Keratinocyte (primary cell): ENCODE measurements around the gene DMRT3. TPM values are rescaled to one million over a fixed set of nuclear protein-coding genes. Genes with fewer than 3 reads are reported as not detected.
A peak's percentile ranks its signal among the peaks of the same experiment; 100 is the strongest.

ENCODE experiments used
- DNase-seq: peaks from one replicate; pipeline ENCODE4 v3.0.0-alpha.2; 2011; ENCODE audit warnings: low read depth, missing footprints, low spot score
- FAIRE-seq: peaks from 2 replicates; lab custom pipeline; 2011; peaks lifted over from hg19 to GRCh38; lab: Jason Lieb, UNC
- H2AFZ ChIP-seq: 2 replicates; pipeline ENCODE4 v1.6.0; 2012; ENCODE audit warnings: low read length, control low read depth, inconsistent platforms; ENCODE audit not compliant: control insufficient read depth
- H3K27ac ChIP-seq: 2 replicates; pipeline ENCODE4 v1.5.1; 2011; ENCODE audit warnings: low read length; ENCODE audit not compliant: control insufficient read depth, insufficient read depth
- H3K27me3 ChIP-seq: 3 replicates; pipeline ENCODE4 v1.6.0; 2011; ENCODE audit warnings: low read length; ENCODE audit not compliant: control insufficient read depth, insufficient read depth; ENCODE audit errors: extremely low read depth
- H3K36me3 ChIP-seq, 2 experiments: 2 replicates in 1 of 2; 3 replicates in 1 of 2; pipeline ENCODE4 v1.5.1; 2011; ENCODE audit warnings: low read length in 2 of 2, mild to moderate bottlenecking in 1 of 2; ENCODE audit not compliant: control insufficient read depth in 2 of 2, insufficient read depth in 2 of 2; ENCODE audit errors: extremely low read depth in 1 of 2
- H3K4me1 ChIP-seq: 3 replicates; pipeline ENCODE4 v1.5.1; 2011; ENCODE audit warnings: low read length; ENCODE audit not compliant: control insufficient read depth, insufficient read depth; ENCODE audit errors: extremely low read depth
- H3K4me2 ChIP-seq: 3 replicates; pipeline ENCODE4 v1.6.0; 2011; ENCODE audit warnings: low read depth, low read length; ENCODE audit not compliant: control insufficient read depth, insufficient read depth; ENCODE audit errors: extremely low read depth
- H3K4me3 ChIP-seq, 3 experiments: fragments of 200-600 bp in 1 of 3; sonication (generic) in 1 of 3; 2 replicates in 2 of 3; 3 replicates in 1 of 3; pipeline ENCODE4 v1.5.1; 2011 to 2016; ENCODE audit warnings: low read length in 3 of 3, mild to moderate bottlenecking in 3 of 3, control low read depth in 2 of 3, inconsistent platforms in 1 of 3, low read depth in 1 of 3, mixed read lengths in 1 of 3, mixed run types in 1 of 3, moderate library complexity in 1 of 3; ENCODE audit not compliant: control insufficient read depth in 2 of 3, insufficient read depth in 2 of 3; ENCODE audit errors: extremely low read depth in 1 of 3
- H3K79me2 ChIP-seq: 2 replicates; pipeline ENCODE4 v1.6.0; 2012; ENCODE audit warnings: low read length; ENCODE audit not compliant: control insufficient read depth, insufficient read depth
- H3K9ac ChIP-seq: 3 replicates; pipeline ENCODE4 v1.6.0; 2011; ENCODE audit warnings: low read length; ENCODE audit not compliant: control insufficient read depth, insufficient read depth; ENCODE audit errors: extremely low read depth
- H3K9me1 ChIP-seq: 3 replicates; pipeline ENCODE4 v1.6.0; 2011; ENCODE audit warnings: low read length; ENCODE audit not compliant: control insufficient read depth, insufficient read depth; ENCODE audit errors: extremely low read depth
- H3K9me3 ChIP-seq: 2 replicates; pipeline ENCODE4 v1.5.1; 2012; ENCODE audit warnings: low read depth, low read length; ENCODE audit not compliant: control insufficient read depth
- H4K20me1 ChIP-seq: 3 replicates; pipeline ENCODE4 v1.6.0; 2011; ENCODE audit warnings: low read length; ENCODE audit not compliant: control insufficient read depth, insufficient read depth; ENCODE audit errors: extremely low read depth
- EZH2 ChIP-seq: IDR thresholded peaks from one replicate; pipeline ENCODE4 v1.6.1; 2012; ENCODE audit warnings: inconsistent platforms, mild to moderate bottlenecking, low read length, moderate library complexity
- dilution Hi-C: fragments of 300-500 bp; cut with MboI; formaldehyde crosslinking; loops from one replicate; pipeline ENCODE4 v1.7.0; 2020; ENCODE audit warnings: low sequenced_read_pairs; ENCODE audit not compliant: extremely low pct_ligation_motif_present
- polyA plus RNA-seq, 5 experiments: library from polyadenylated mRNA; depleted of rRNA in 3 of 5; stranded (reverse) in 3 of 5; stranded (forward) in 1 of 5; unstranded in 1 of 5; fragments of >200 nt; gene quantifications; 1 replicate in 1 of 5; 2 replicates in 3 of 5; 3 replicates in 1 of 5; pipeline versions ENCODE4 v1.2.1 to v1.2.3, GENCODE V29; 2011 to 2012; ENCODE audit warnings: missing spikeins in 2 of 5, low read depth in 1 of 5, low replicate concordance in 1 of 5
- TF ChIP-seq, protein P1 (sequence below), 3 experiments: IDR thresholded peaks in 1 of 3; conservative IDR thresholded peaks in 1 of 3; optimal IDR thresholded peaks in 1 of 3; 2 replicates in 2 of 3; 3 replicates in 1 of 3; pipeline versions ENCODE3 to v1.5.1; 2011; ENCODE audit warnings: low read length in 3 of 3, mild to moderate bottlenecking in 3 of 3, moderate library complexity in 2 of 3, control low read depth in 1 of 3, inconsistent platforms in 1 of 3; ENCODE audit not compliant: insufficient read depth in 2 of 3; ENCODE audit errors: extremely low read depth in 1 of 3

The DMRT3 gene
- polyA plus RNA-seq, 1 donor (not counting 4 experiments of a cell fraction or from before 2014, with no cell fraction given): not detected

DNA sequence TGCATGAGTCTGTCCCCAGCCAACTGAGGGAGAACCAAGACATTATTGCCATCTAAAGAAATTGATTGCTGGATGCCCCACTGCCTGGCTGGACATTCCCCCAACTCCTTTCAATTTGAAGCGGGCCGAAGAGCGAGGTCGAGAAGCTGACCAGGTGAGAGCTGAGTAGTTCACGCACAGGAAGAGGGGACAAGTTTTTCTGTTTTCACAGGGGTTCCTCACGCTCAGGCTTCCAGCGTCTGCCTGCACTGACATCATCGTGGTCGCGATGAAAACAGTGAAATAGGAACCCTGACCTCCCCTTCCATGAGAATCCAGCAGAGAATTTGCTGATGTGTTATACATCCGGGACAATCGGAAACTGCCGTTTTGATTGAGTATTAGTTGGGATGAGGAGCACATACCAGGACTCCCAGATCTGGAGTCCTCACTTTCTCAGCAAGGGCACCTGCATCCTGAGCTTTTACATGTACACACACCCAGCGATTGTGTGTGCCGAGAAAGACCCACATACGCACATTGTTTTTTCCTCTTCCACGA is 3.1 kb upstream of the DMRT3 start:
- Histone ChIP-seq H3K4me3 (no peak overlapping the region), H3K27ac (no peak overlapping the region), H3K9ac (no peak overlapping the region), H3K79me2 (no peaks in the 10 kb centered on the region), H3K4me1 (no peaks in the 10 kb centered on the region), H3K9me3 (peaks cover 3% of the 10 kb centered on the region), H4K20me1 (no peaks in the 10 kb centered on the region), H2AFZ (no peak overlapping the region), H3K4me2 (no peak overlapping the region), H3K9me1 (no peaks in the 10 kb centered on the region), H3K27me3 (peaks cover 99% of the 10 kb centered on the region), H3K36me3 (no peaks in the 10 kb centered on the region)
- TF ChIP-seq, protein P1, sequence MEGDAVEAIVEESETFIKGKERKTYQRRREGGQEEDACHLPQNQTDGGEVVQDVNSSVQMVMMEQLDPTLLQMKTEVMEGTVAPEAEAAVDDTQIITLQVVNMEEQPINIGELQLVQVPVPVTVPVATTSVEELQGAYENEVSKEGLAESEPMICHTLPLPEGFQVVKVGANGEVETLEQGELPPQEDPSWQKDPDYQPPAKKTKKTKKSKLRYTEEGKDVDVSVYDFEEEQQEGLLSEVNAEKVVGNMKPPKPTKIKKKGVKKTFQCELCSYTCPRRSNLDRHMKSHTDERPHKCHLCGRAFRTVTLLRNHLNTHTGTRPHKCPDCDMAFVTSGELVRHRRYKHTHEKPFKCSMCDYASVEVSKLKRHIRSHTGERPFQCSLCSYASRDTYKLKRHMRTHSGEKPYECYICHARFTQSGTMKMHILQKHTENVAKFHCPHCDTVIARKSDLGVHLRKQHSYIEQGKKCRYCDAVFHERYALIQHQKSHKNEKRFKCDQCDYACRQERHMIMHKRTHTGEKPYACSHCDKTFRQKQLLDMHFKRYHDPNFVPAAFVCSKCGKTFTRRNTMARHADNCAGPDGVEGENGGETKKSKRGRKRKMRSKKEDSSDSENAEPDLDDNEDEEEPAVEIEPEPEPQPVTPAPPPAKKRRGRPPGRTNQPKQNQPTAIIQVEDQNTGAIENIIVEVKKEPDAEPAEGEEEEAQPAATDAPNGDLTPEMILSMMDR (optimal IDR thresholded peaks at IDR 0.05 in 1 of 3, IDR thresholded peaks at IDR 0.05 in 1 of 3, conservative IDR thresholded peaks at IDR 0.05 in 1 of 3; ENCODE audit: extremely low read depth in 1 of 3, insufficient read depth in 2 of 3, low read length in 3 of 3): no peak
- no peak for TF ChIP-seq EZH2
- FAIRE-seq (no peak), DNase-seq (no peak)
- dilution Hi-C loops: no loop called here

DNA sequence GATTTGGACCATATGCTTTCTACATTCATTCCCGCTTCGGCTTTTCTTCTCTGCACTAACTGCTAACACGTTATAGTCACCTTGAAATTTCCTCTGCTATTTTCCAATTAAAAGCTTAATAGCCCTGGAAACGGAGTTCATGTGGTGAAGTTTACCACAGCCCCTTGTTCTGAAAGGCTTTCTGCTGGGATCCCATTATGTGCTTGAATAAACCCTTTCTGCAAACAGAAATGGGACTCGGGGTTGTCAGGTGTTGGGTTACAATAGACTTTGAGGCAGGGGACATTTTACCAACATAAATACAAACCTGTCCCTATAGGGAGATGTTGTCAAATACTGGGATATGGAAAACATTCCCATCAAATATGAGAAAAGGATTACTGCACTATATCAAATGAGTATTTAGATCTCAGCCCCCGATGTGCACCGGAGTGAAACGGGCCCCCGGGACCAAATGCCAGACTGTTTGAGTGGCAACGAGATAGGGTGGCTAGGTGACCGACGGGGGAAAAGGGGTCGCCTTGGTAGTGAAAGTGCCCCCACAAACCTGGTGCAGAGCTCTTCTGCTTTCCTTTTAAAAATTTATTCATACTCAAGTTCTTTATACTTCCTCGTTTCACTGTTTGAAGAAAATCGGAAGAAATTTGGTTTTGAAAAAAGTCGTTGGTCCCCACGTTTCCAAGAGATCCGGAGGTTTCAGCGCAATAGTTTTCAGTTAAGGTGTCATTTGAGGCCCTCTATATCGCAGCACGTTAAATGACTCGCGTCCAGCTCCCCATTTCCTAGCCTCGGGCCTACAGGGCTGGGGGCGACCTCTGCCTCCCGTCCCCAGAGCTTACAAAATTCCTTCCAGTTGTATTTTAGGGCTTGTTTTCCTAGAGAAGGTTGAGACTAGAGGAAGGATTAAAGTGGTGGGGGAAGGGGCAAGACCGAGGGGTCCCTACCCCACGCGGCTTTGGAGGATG is 2.1 kb upstream of the DMRT3 start:
- Histone ChIP-seq H3K4me3 (no peak overlapping the region), H3K9ac (no peak overlapping the region), H3K79me2 (no peaks in the 10 kb centered on the region), H3K27ac (no peak overlapping the region), H3K27me3 (peaks cover 99% of the 10 kb centered on the region), H2AFZ (no peak overlapping the region), H3K9me3 (peaks cover 3% of the 10 kb centered on the region), H4K20me1 (no peaks in the 10 kb centered on the region), H3K9me1 (no peaks in the 10 kb centered on the region), H3K36me3 (no peaks in the 10 kb centered on the region), H3K4me2 (no peak overlapping the region), H3K4me1 (no peaks in the 10 kb centered on the region)
- dilution Hi-C loops: no loop called here
- peak; percentile 3 for TF ChIP-seq EZH2
- TF ChIP-seq, protein P1 (optimal IDR thresholded peaks at IDR 0.05 in 1 of 3, IDR thresholded peaks at IDR 0.05 in 1 of 3, conservative IDR thresholded peaks at IDR 0.05 in 1 of 3; ENCODE audit: extremely low read depth in 1 of 3, insufficient read depth in 2 of 3, low read length in 3 of 3): no peak
- FAIRE-seq (no peak), DNase-seq (no peak)
